ENCODE measurements around the gene STIP1. TPM values are rescaled to one million over a fixed set of nuclear protein-coding genes. Genes with fewer than 3 reads are reported as not detected.

The STIP1 gene
- total and polyA plus RNA-seq, 9 of the 15 experiments (the other 6 are each of a cell fraction or from before 2014, with no cell fraction given) = 58.1 to 465 (median 346) TPM

GRCh38 chr11:64251016-64251752, 65.2 kb downstream of the STIP1 start, which contains the start of gene PLCB3 (continued):
- TF ChIP-seq KDM5B (IDR thresholded peaks at IDR 0.05; ENCODE audit: insufficient replicate concordance, low read depth, low read length) (peak; percentile 76), ZNF311 (CRISPR knock-in tag; IDR thresholded peaks at IDR 0.05) (no peak), SIN3A (IDR thresholded peaks at IDR 0.05; ENCODE audit: borderline replicate concordance in 2 of 2, control insufficient read depth in 1 of 2, low read depth in 2 of 2, low read length in 2 of 2) (peak in 1 of 2 experiments; percentile 80; a peak in 1 of 4 replicates), CXXC5 (CRISPR knock-in tag; IDR thresholded peaks at IDR 0.05) (peak; percentile 46; the same call in 1 of the 2 replicates), MEF2A (IDR thresholded peaks at IDR 0.05; ENCODE audit: control insufficient read depth, low read depth, low read length) (0 out of 2 replicates have a peak, but pooled peaks have one; percentile 22), PHF8 (IDR thresholded peaks at IDR 0.05; ENCODE audit: borderline replicate concordance, low read length) (peak; percentile 77; the same call in 1 of the 2 replicates), ADNP (tag; IDR thresholded peaks at IDR 0.05) (no peak), MIER1 (IDR thresholded peaks at IDR 0.05; ENCODE audit: low read depth) (no peak), CTCF (IDR thresholded peaks at IDR 0.05 in 2 of 3, conservative IDR thresholded peaks at IDR 0.05 in 1 of 3; ENCODE audit: insufficient read depth in 2 of 3, low read depth in 1 of 3, low read length in 3 of 3) (peak; percentile 60 to 78 (median 63)), ZNF79 (CRISPR knock-in tag; IDR thresholded peaks at IDR 0.05; ENCODE audit: low read depth) (no peak), MNT (conservative IDR thresholded peaks at IDR 0.05) (peak in 1 of 2 experiments; percentile 28; a peak in 1 of 4 replicates), RBBP5 (IDR thresholded peaks at IDR 0.05; ENCODE audit: borderline replicate concordance, insufficient read depth, low read length, poor library complexity, severe bottlenecking) (peak; percentile 47), ETV5 (CRISPR knock-in tag; IDR thresholded peaks at IDR 0.05; ENCODE audit: low read depth) (peak; percentile 46; the same call in 1 of the 2 replicates), NR2C2 (CRISPR knock-in tag; IDR thresholded peaks at IDR 0.05) (no peak), NR2C2 (tag; IDR thresholded peaks at IDR 0.05) (peak; percentile 15; the same call in 1 of the 2 replicates), YY1 (IDR thresholded peaks at IDR 0.05; ENCODE audit: borderline replicate concordance in 1 of 3, control insufficient read depth in 1 of 3, extremely low read depth in 1 of 3, insufficient read depth in 3 of 3, insufficient read length in 1 of 3, insufficient replicate concordance in 2 of 3, low read depth in 1 of 3, low read length in 2 of 3) (peak in 2 of 3 experiments; percentile 46 to 65), ZBED1 (IDR thresholded peaks at IDR 0.05) (peak; percentile 36; the same call in 1 of the 2 replicates), CTBP1 (IDR thresholded peaks at IDR 0.05; ENCODE audit: borderline replicate concordance) (no peak), PTTG1 (tag; IDR thresholded peaks at IDR 0.05; ENCODE audit: low read depth) (no peak)
- TF ChIP-seq, protein P1, sequence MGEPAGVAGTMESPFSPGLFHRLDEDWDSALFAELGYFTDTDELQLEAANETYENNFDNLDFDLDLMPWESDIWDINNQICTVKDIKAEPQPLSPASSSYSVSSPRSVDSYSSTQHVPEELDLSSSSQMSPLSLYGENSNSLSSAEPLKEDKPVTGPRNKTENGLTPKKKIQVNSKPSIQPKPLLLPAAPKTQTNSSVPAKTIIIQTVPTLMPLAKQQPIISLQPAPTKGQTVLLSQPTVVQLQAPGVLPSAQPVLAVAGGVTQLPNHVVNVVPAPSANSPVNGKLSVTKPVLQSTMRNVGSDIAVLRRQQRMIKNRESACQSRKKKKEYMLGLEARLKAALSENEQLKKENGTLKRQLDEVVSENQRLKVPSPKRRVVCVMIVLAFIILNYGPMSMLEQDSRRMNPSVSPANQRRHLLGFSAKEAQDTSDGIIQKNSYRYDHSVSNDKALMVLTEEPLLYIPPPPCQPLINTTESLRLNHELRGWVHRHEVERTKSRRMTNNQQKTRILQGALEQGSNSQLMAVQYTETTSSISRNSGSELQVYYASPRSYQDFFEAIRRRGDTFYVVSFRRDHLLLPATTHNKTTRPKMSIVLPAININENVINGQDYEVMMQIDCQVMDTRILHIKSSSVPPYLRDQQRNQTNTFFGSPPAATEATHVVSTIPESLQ (CRISPR knock-in tag; IDR thresholded peaks at IDR 0.05) = 0 out of 2 replicates have a peak, but pooled peaks have one; percentile 41
